ENCODE results near the gene RNF44.

Gene RNF44

DNA sequence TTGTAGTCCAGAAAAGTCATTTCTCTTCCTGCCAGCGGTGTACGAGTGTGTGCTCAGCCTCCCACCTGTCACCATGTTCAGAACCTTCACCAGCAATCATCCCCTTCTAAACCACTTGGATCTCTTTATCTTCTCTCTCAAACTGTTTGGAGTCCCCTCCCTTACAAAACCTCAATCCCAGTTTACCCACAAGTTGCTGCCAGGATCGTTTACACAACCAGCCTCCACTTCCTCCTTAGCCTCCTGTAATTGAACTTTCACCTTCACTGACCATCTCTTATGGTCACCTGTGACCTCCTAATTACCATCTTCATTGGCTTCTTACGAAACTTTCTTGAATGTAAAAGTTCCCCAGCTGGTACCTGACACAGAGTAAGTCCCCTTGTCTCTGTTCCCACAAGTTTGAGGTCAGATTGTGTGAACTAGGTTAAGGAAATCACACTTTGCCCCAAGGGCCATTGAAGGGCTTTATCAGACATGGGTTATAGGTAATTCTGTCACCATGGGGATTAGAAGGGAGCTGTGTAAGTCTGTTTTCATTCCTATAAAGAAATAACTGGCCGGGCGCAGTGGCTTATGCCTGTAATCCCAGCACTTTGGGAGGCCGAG lies 20.0 kb downstream of the RNF44 start:
- H2AFZ ChIP-seq (ENCODE audit: low read depth, low read length): no peak overlapping the region
- TF ChIP-seq CTCF (IDR thresholded peaks at IDR 0.05; ENCODE audit: borderline replicate concordance, extremely low read depth, low read length, poor library complexity, severe bottlenecking): no peak
- TF ChIP-seq EZH2 (IDR thresholded peaks at IDR 0.05; ENCODE audit: borderline replicate concordance, low read depth, low read length, severe bottlenecking): no peak

DNA sequence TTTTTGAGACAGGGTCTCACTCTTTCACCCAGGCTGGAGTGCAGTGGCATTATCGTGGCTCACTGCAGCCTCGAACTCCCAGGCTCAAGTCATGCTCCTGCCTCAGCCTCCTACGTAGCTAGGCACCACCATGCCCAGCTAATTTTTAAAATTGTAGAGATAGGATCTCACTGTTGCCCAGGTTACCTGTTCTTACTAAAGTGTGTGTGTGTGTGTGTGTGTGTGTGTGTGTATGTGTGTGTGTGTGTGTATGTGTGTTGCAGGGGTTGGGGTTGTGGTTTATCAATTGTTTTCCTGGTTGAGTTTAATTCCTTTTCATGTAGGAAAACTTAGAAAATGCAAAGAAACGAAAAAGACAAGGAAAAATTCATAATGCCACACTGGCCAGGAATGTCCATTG lies 21.8 kb downstream of the RNF44 start:
- DNase-seq (no peak), ATAC-seq (ENCODE audit: insufficient read depth, low read depth) (no peak)
- H3K4me2 ChIP-seq (ENCODE audit: insufficient read depth, low read length): no peak overlapping the region
- H4K20me1 ChIP-seq (ENCODE audit: insufficient read depth, low read length): no peaks in the 10 kb centered on the region
- H3K9ac ChIP-seq (ENCODE audit: low read depth, low read length): no peak overlapping the region
- H2AFZ ChIP-seq (ENCODE audit: low read depth, low read length): no peak overlapping the region
- no peak for TF ChIP-seq CTCF (IDR thresholded peaks at IDR 0.05; ENCODE audit: borderline replicate concordance, extremely low read depth, low read length, poor library complexity, severe bottlenecking)
- no peak for TF ChIP-seq EZH2 (IDR thresholded peaks at IDR 0.05; ENCODE audit: borderline replicate concordance, low read depth, low read length, severe bottlenecking)
- no peaks in the 10 kb centered on the region for H3K36me3 ChIP-seq (ENCODE audit: insufficient read depth, low read length)
- H3K27me3 ChIP-seq (ENCODE audit: insufficient read depth, low read length, poor library complexity): no peaks in the 10 kb centered on the region
- H3K4me1 ChIP-seq (ENCODE audit: insufficient read depth, low read length): no peaks in the 10 kb centered on the region
- no peaks in the 10 kb centered on the region for H3K79me2 ChIP-seq (ENCODE audit: insufficient read depth, low read length)
- H3K9me3 ChIP-seq (ENCODE audit: insufficient read depth, low read length, severe bottlenecking): no peaks in the 10 kb centered on the region
- H3K27ac ChIP-seq (ENCODE audit: low read length): no peak overlapping the region
- no peak overlapping the region for H3K4me3 ChIP-seq (ENCODE audit: low read depth in 1 of 2, low read length in 2 of 2)

More for the DNA sequence above, 20.0 kb downstream of the RNF44 start:
- H3K27ac ChIP-seq (ENCODE audit: low read length): no peak overlapping the region
- H4K20me1 ChIP-seq (ENCODE audit: insufficient read depth, low read length): no peaks in the 10 kb centered on the region
- H3K4me1 ChIP-seq (ENCODE audit: insufficient read depth, low read length): no peaks in the 10 kb centered on the region
- H3K27me3 ChIP-seq (ENCODE audit: insufficient read depth, low read length, poor library complexity): no peaks in the 10 kb centered on the region
- no peak overlapping the region for H3K4me3 ChIP-seq (ENCODE audit: low read depth in 1 of 2, low read length in 2 of 2)
- H3K79me2 ChIP-seq (ENCODE audit: insufficient read depth, low read length): no peaks in the 10 kb centered on the region
- H3K9me3 ChIP-seq (ENCODE audit: insufficient read depth, low read length, severe bottlenecking): no peaks in the 10 kb centered on the region
- ATAC-seq (ENCODE audit: insufficient read depth, low read depth): no peak
- no peak overlapping the region for H3K4me2 ChIP-seq (ENCODE audit: insufficient read depth, low read length)
- no peaks in the 10 kb centered on the region for H3K36me3 ChIP-seq (ENCODE audit: insufficient read depth, low read length)
- no peak overlapping the region for H3K9ac ChIP-seq (ENCODE audit: low read depth, low read length)
- no peak for DNase-seq

DNA sequence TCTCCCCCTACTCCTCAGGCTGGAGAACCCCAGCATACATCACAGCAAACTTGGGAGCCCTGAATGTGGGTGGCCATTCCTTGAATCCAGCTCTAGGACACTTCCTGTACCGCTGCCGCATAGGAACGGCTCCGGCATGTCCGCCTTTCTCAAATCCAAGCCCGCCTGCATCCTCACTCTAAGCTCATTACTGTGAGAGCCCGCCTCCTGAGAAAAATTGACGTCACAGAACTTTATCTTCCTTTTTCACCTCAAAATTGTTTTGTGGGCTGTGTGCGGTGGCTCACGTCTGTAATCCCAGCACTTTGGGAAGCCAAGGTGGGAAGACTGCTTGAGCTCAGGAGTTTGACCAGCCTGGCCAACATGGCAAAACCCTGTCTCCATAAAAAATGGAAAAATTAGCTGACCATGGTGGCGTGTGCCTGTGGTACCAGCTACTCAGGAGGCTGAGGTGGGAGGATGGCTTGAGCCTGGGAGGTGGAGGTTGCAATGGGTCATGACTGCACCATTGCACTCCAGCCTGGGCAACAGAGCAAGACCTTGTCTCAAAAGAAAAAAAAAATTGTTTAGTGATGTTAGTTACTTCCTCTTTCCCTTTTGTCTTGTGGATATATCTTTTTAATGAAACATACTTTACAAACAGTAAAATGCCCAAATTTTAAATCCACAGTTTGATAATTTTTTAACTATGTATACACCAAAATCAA lies 22.8 kb downstream of the RNF44 start:
- Histone ChIP-seq H3K36me3 (ENCODE audit: insufficient read depth, low read length) (peaks cover 3% of the 10 kb centered on the region), H3K79me2 (ENCODE audit: insufficient read depth, low read length) (no peaks in the 10 kb centered on the region), H3K4me2 (ENCODE audit: insufficient read depth, low read length) (no peak overlapping the region), H2AFZ (ENCODE audit: low read depth, low read length) (no peak overlapping the region), H3K4me3 (ENCODE audit: low read depth in 1 of 2, low read length in 2 of 2) (no peak overlapping the region), H4K20me1 (ENCODE audit: insufficient read depth, low read length) (no peaks in the 10 kb centered on the region), H3K4me1 (ENCODE audit: insufficient read depth, low read length) (no peaks in the 10 kb centered on the region), H3K27ac (ENCODE audit: low read length) (no peak overlapping the region), H3K9me3 (ENCODE audit: insufficient read depth, low read length, severe bottlenecking) (no peaks in the 10 kb centered on the region), H3K27me3 (ENCODE audit: insufficient read depth, low read length, poor library complexity) (no peaks in the 10 kb centered on the region), H3K9ac (ENCODE audit: low read depth, low read length) (no peak overlapping the region)
- TF ChIP-seq CTCF (IDR thresholded peaks at IDR 0.05; ENCODE audit: borderline replicate concordance, extremely low read depth, low read length, poor library complexity, severe bottlenecking) (no peak), EZH2 (IDR thresholded peaks at IDR 0.05; ENCODE audit: borderline replicate concordance, low read depth, low read length, severe bottlenecking) (no peak)
- no peak for DNase-seq
- ATAC-seq (ENCODE audit: insufficient read depth, low read depth): no peak
